Heart left ventricle (tissue), 16 donors: Measurements from ENCODE around the gene ATF6. TPM values are rescaled to one million over a fixed set of nuclear protein-coding genes. Genes with fewer than 3 reads are reported as not detected.

Source experiments
- ATAC-seq, 4 donors: fragments of 200-7000 bp; cut with Tn5 transposase; one replicate each; pipeline ENCODE4 v1.9.1; 2020 to 2022; ENCODE audit warnings: moderate library complexity in 4 of 4, mild to moderate bottlenecking in 3 of 4, moderate number of reproducible peaks in 1 of 4
- DNase-seq, 5 donors: peaks; one replicate each; pipeline ENCODE4 v3.0.0-alpha.2; 2020
- H3K27ac ChIP-seq, 12 donors: fragments of 200-600 bp; sonication (generic) in 4 of 12; one replicate each; pipeline versions ENCODE4 v1.5.0 to v1.8.0; 2016 to 2022; ENCODE audit warnings: mild to moderate bottlenecking in 2 of 12
- H3K27me3 ChIP-seq, 9 donors: fragments of 200-600 bp; sonication (generic) in 2 of 9; one replicate each; pipeline versions ENCODE4 v1.5.1 to v1.8.0; 2016 to 2022; ENCODE audit warnings: mild to moderate bottlenecking in 3 of 9
- H3K36me3 ChIP-seq, 9 donors: fragments of 200-600 bp; sonication (generic) in 2 of 9; one replicate each; pipeline versions ENCODE4 v1.5.0 to v1.8.0; 2018 to 2022; ENCODE audit warnings: mild to moderate bottlenecking in 2 of 9
- H3K4me1 ChIP-seq, 12 donors: fragments of 200-600 bp; sonication (generic) in 4 of 12; one replicate each; pipeline versions ENCODE4 v1.5.0 to v1.8.0; 2016 to 2022; ENCODE audit warnings: mild to moderate bottlenecking in 3 of 12
- H3K4me3 ChIP-seq, 12 donors: fragments of 200-600 bp; sonication (generic) in 4 of 12; one replicate each; pipeline versions ENCODE4 v1.5.0 to v1.8.0; 2017 to 2022; ENCODE audit warnings: mild to moderate bottlenecking in 9 of 12, moderate library complexity in 4 of 12
- H3K9me3 ChIP-seq, 12 donors: fragments of 200-600 bp; sonication (generic) in 4 of 12; one replicate each; pipeline versions ENCODE4 v1.5.0 to v1.8.0; 2016 to 2022; ENCODE audit warnings: mild to moderate bottlenecking in 1 of 12
- POLR2A ChIP-seq, 2 donors: fragments of 450-650 bp; IDR thresholded peaks; one replicate each; pipeline ENCODE4 v1.6.1; 2017; ENCODE audit warnings: antibody characterized with exemption in 2 of 2, mild to moderate bottlenecking in 2 of 2, moderate library complexity in 2 of 2
- WGBS, 4 donors: extraction: QIAGEN DNeasy Blood & Tissue Kit in 2 of 4; methylation state at CpG; one replicate each; pipeline versions ENCODE4 v1.1.5 to v1.1.7; 2013 to 2018; 5-methylcytosine and 5-hydroxymethylcytosine counted together
- intact Hi-C, 10 donors: fragments of 100-400 bp; cut with DNase I; formaldehyde crosslinking; loops; one replicate each; pipeline versions ENCODE4 v1.11.1 to v1.14.2; 2022
- polyA plus RNA-seq, 2 donors: library from polyadenylated mRNA; stranded (reverse); fragments of 200-250 nt; gene quantifications; one replicate each; pipeline ENCODE4 v1.2.3, GENCODE V29; 2013
- total RNA-seq, 9 donors: library from RNA; depleted of rRNA in 2 of 9; stranded (reverse); fragments of >200 nt in 2 of 9; fragmentation: NEBNext Ultra II Directional in 3 of 9; extraction: Animal tissue kit (Norgen Biotek cat#: 25700) in 3 of 9; gene quantifications; one replicate each; pipeline versions ENCODE4 v1.1.0 to v1.2.4, GENCODE V29; 2016 to 2023
- TF ChIP-seq, protein P1 (sequence below), 12 donors: fragments of 200-600 bp; sonication (generic) in 4 of 12; IDR thresholded peaks; one replicate each; pipeline versions ENCODE4 v1.5.0 to v1.8.0; 2018 to 2022; ENCODE audit warnings: antibody characterized with exemption in 12 of 12, mild to moderate bottlenecking in 5 of 12
- donor health status: ischemic (EF 13 %, LVEDD 7.1; RV severe dilation, severe dysfunction).
- donor health status: healthy with polysubstance abuse.
- donor health status: DM: no; HTN: yes; CAD: no.
- donor health status: DM: no; HTN: no; CAD: no.
- donor health status: ischemic (EF 25% LVEDD 6.9; RV normal size, moderate dysfunction).
- donor health status: ischemic (EF 25% LVEDD 5.7; RV mildly dilated, moderate dysfunction).
- donor health status: healthy.
- donor health status: DM: yes; HTN: yes; CAD: no.
- donor health status: ischemic (EF 35%, LVEDD 5.7; RV mildly dilated, moderate dysfunction).
- donor health status: nonischemic (EF 11% LVEDD 7.7; RV severe dilation, severe dysfunction).
- donor health status: DM: yes; HTN: yes; CAD: no.
- donor health status: PGD.
- donor health status: ischemic (EF 29% LVEDD 5.4; RV normal size, mild dysfunction).
- donor health status: nonischemic (EF 23%, LVEDD 6.1; RV moderate dilation, normal function).

The ATF6 gene
- total and polyA plus RNA-seq, 11 donors, result 3.0 to 24.4 (median 16.3) TPM

- Histone ChIP-seq H3K9me3 (no peaks in the 10 kb centered on the region), H3K4me3 (peak overlapping the region in 7 of 12 donors; percentile 17 to 46 (median 38)), H3K27ac (peak overlapping the region in 11 of 12 donors; percentile 1 to 90 (median 54)), H3K4me1 (peaks cover 0 to 32% (median 0%) of the 10 kb centered on the region in 12 donors), H3K27me3 (no peaks in the 10 kb centered on the region), H3K36me3 (peaks cover 0 to 27% (median 16%) of the 10 kb centered on the region in 9 donors)
- WGBS, 4 donors, result 58 to 65% (median 61%) methylated on average over 8 of the region's 8 CpGs
- ATAC-seq, result peak in 3 of 4 donors; percentile 34 to 80 (median 70)
- TF ChIP-seq, protein P1, sequence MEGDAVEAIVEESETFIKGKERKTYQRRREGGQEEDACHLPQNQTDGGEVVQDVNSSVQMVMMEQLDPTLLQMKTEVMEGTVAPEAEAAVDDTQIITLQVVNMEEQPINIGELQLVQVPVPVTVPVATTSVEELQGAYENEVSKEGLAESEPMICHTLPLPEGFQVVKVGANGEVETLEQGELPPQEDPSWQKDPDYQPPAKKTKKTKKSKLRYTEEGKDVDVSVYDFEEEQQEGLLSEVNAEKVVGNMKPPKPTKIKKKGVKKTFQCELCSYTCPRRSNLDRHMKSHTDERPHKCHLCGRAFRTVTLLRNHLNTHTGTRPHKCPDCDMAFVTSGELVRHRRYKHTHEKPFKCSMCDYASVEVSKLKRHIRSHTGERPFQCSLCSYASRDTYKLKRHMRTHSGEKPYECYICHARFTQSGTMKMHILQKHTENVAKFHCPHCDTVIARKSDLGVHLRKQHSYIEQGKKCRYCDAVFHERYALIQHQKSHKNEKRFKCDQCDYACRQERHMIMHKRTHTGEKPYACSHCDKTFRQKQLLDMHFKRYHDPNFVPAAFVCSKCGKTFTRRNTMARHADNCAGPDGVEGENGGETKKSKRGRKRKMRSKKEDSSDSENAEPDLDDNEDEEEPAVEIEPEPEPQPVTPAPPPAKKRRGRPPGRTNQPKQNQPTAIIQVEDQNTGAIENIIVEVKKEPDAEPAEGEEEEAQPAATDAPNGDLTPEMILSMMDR (IDR thresholded peaks at IDR 0.05), result no peak
- TF ChIP-seq POLR2A (IDR thresholded peaks at IDR 0.05), result no peak
- intact Hi-C loops, result no loop called here
- no peak for DNase-seq
These were observed 196.2 kb downstream of the ATF6 start for GRCh38 chr1:161962091-161962887.

GRCh38 chr1:161966067-161966466 is 199.9 kb downstream of the ATF6 start:
- Histone ChIP-seq H3K27me3 (no peaks in the 10 kb centered on the region), H3K4me3 (no peak overlapping the region), H3K9me3 (no peaks in the 10 kb centered on the region), H3K27ac (no peak overlapping the region), H3K36me3 (peaks cover 0 to 5% (median 0%) of the 10 kb centered on the region in 9 donors), H3K4me1 (peaks cover 0 to 34% (median 0%) of the 10 kb centered on the region in 12 donors)
- ATAC-seq (no peak), DNase-seq (no peak)
- intact Hi-C loops, result no loop called here
- WGBS, 4 donors, result 91 to 95% (median 92%) methylated on average over 4 of the region's 4 CpGs
- no peak for TF ChIP-seq POLR2A (IDR thresholded peaks at IDR 0.05)
- TF ChIP-seq, protein P1 (IDR thresholded peaks at IDR 0.05), result no peak

DNA sequence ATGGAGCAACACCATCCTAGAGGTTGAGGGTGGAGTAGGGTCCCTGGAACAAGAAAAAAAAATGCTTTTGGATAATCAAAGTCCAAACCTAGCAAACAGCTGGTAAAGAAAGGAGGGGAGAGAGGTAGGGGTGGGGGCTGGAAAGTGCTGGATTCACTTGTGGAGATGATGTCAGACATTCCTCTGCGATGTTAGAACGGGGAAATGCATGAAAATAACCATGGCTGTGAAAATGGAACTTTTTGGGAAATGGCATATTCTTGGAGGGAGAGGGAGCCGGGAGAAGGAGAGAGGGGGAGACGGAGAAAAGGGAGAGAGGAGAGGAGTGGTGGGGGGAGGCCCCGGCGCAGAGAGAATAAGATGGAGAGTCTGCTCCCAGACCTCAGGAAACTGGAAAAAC is 203.9 kb downstream of the ATF6 start:
- no peak overlapping the region for H3K4me3 ChIP-seq
- no peak overlapping the region for H3K27ac ChIP-seq
- no peaks in the 10 kb centered on the region for H3K9me3 ChIP-seq
- peaks cover 0 to 18% (median 12%) of the 10 kb centered on the region in 12 donors for H3K4me1 ChIP-seq
- no peaks in the 10 kb centered on the region for H3K27me3 ChIP-seq
- TF ChIP-seq, protein P1 (IDR thresholded peaks at IDR 0.05), result no peak
- TF ChIP-seq POLR2A (IDR thresholded peaks at IDR 0.05), result no peak
- intact Hi-C loops, result loop anchor here in 2 of 10 donors (5.0 to 10.0 kb wide), 2 partner anchors 52 to 95 kb away; partner anchors contain the start of gene OLFML2B (in 1 of the 2)
- no peaks in the 10 kb centered on the region for H3K36me3 ChIP-seq
- WGBS, 4 donors, result 74 to 79% (median 77%) methylated on average over 6 of the region's 6 CpGs
- DNase-seq, result no peak
- no peak for ATAC-seq

DNA sequence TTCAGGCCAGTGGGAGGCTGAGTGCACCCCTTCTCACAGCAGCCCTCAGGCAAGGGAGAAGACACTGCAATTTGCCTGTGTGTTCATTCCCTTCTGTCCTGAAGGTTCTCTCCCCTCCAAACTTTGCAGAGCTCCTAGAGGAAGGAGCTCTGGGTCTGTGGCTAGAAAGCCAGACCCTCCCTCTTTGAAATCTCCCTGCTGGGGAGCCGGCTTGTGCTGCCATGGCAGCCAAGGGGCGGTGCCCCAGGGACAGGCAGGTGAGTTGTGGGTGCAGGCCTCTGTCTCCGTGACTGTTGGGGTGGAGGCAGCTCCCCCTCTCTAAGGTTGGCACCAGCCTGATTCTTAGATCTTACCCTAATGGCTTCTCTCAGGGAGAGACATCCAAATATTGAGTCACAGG is 204.5 kb downstream of the ATF6 start:
- H3K27ac ChIP-seq, result no peak overlapping the region
- no peaks in the 10 kb centered on the region for H3K9me3 ChIP-seq
- intact Hi-C loops, result loop anchor here in 2 of 10 donors (5.0 to 10.0 kb wide), 2 partner anchors 52 to 96 kb away; partner anchors contain the start of gene OLFML2B (in 1 of the 2)
- 70 to 87% (median 80%) methylated on average over 3 of the region's 3 CpGs for WGBS, 4 donors
- H3K36me3 ChIP-seq, result no peaks in the 10 kb centered on the region
- H3K4me3 ChIP-seq, result no peak overlapping the region
- peaks cover 0 to 18% (median 12%) of the 10 kb centered on the region in 12 donors for H3K4me1 ChIP-seq
- no peak for DNase-seq
- TF ChIP-seq, protein P1 (IDR thresholded peaks at IDR 0.05), result no peak
- no peak for TF ChIP-seq POLR2A (IDR thresholded peaks at IDR 0.05)
- no peaks in the 10 kb centered on the region for H3K27me3 ChIP-seq
- ATAC-seq, result no peak
